Uterus (tissue), 4 donors: ENCODE measurements around the gene SLIT3. TPM values are rescaled to one million over a fixed set of nuclear protein-coding genes. Genes with fewer than 3 reads are reported as not detected.

Experiments used
- DNase-seq, 2 donors: peaks; one replicate each; pipeline ENCODE4 v3.0.0-alpha.2; 2019 to 2020
- H3K27ac ChIP-seq, 2 donors: fragments of 200-600 bp; sonication (generic); 1 replicate in 1 of 2; 2 replicates in 1 of 2; pipeline ENCODE4 v1.5.1; 2016 to 2018
- H3K27me3 ChIP-seq, 2 donors: fragments of 200-600 bp; sonication (generic); one replicate each; pipeline ENCODE4 v1.5.1; 2018 to 2019; ENCODE audit warnings: control low read depth in 1 of 2
- H3K36me3 ChIP-seq, 2 donors: fragments of 200-600 bp; sonication (generic); one replicate each; pipeline ENCODE4 v1.5.1; 2019; ENCODE audit warnings: control low read depth in 1 of 2
- H3K4me1 ChIP-seq, 2 donors: fragments of 200-600 bp; sonication (generic); one replicate each; pipeline ENCODE4 v1.5.1; 2018 to 2019; ENCODE audit warnings: control low read depth in 1 of 2
- H3K4me3 ChIP-seq, 2 donors: fragments of 200-600 bp; sonication (generic); 1 replicate in 1 of 2; 2 replicates in 1 of 2; pipeline ENCODE4 v1.5.1; 2018 to 2019; ENCODE audit warnings: mild to moderate bottlenecking in 1 of 2
- H3K9me3 ChIP-seq, 2 donors: fragments of 200-600 bp; sonication (generic); one replicate each; pipeline ENCODE4 v1.5.1; 2019; ENCODE audit warnings: control low read depth in 1 of 2
- CTCF ChIP-seq, 4 experiments: fragments of 200-600 bp in 2 of 4; fragments of 450-650 bp in 2 of 4; sonication (generic) in 2 of 4; IDR thresholded peaks; one replicate each; pipeline ENCODE4 v1.5.1; 2016 to 2019; ENCODE audit warnings: antibody characterized with exemption in 4 of 4, mild to moderate bottlenecking in 2 of 4, moderate library complexity in 1 of 4
- POLR2A ChIP-seq, 2 donors: fragments of 450-650 bp; IDR thresholded peaks; one replicate each; pipeline ENCODE4 v1.6.1; 2016; ENCODE audit warnings: antibody characterized with exemption in 2 of 2, mild to moderate bottlenecking in 1 of 2, moderate library complexity in 1 of 2
- intact Hi-C: fragments of 100-400 bp; cut with DNase I; formaldehyde crosslinking; loops from one replicate; pipeline ENCODE4 v1.15.1; 2023; ENCODE audit warnings: low total_unique reads
- total RNA-seq, 4 donors: library from RNA; depleted of rRNA in 3 of 4; stranded (reverse); fragments of >200 nt in 3 of 4; gene quantifications; one replicate each; pipeline versions ENCODE4 v1.1.0 to v1.2.4, GENCODE V29; 2014 to 2023
- donor health status: DM: yes; HTN: yes; CAD: no.

SLIT3 gene
- total RNA-seq, 4 donors from 2014 or later = 9.4 to 62.2 (median 28.1) TPM

- TF ChIP-seq POLR2A (IDR thresholded peaks at IDR 0.05) (no peak), CTCF (IDR thresholded peaks at IDR 0.05) (no peak)
- H3K36me3 ChIP-seq = no peaks in the 10 kb centered on the region
- no peaks in the 10 kb centered on the region for H3K27me3 ChIP-seq
- H3K27ac ChIP-seq = no peak overlapping the region
- H3K9me3 ChIP-seq = no peaks in the 10 kb centered on the region
- no peak overlapping the region for H3K4me3 ChIP-seq
- H3K4me1 ChIP-seq = no peaks in the 10 kb centered on the region
- no peak for DNase-seq
- intact Hi-C loops = no loop called here
These were observed 42.5 kb downstream of the SLIT3 start for GRCh38 chr5:169258372-169259000.

- Histone ChIP-seq H3K27me3 (no peaks in the 10 kb centered on the region), H3K4me3 (no peak overlapping the region), H3K27ac (no peak overlapping the region), H3K9me3 (no peaks in the 10 kb centered on the region), H3K4me1 (no peaks in the 10 kb centered on the region), H3K36me3 (no peaks in the 10 kb centered on the region)
- intact Hi-C loops = no loop called here
- TF ChIP-seq CTCF (IDR thresholded peaks at IDR 0.05) (no peak), POLR2A (IDR thresholded peaks at IDR 0.05) (no peak)
- no peak for DNase-seq
These were observed 44.7 kb downstream of the SLIT3 start for GRCh38 chr5:169256191-169256590.

GRCh38 chr5:169253071-169253470 is 47.9 kb downstream of the SLIT3 start:
- TF ChIP-seq POLR2A (IDR thresholded peaks at IDR 0.05) (no peak), CTCF (IDR thresholded peaks at IDR 0.05) (no peak)
- Histone ChIP-seq H3K9me3 (no peaks in the 10 kb centered on the region), H3K4me1 (peaks cover 0 to 2% of the 10 kb centered on the region in 2 donors), H3K36me3 (no peaks in the 10 kb centered on the region), H3K27me3 (no peaks in the 10 kb centered on the region), H3K4me3 (no peak overlapping the region), H3K27ac (no peak overlapping the region)
- intact Hi-C loops = no loop called here
- DNase-seq = no peak

- Histone ChIP-seq H3K9me3 (no peaks in the 10 kb centered on the region), H3K27ac (no peak overlapping the region), H3K27me3 (no peaks in the 10 kb centered on the region), H3K36me3 (no peaks in the 10 kb centered on the region), H3K4me1 (peaks cover 0 to 2% of the 10 kb centered on the region in 2 donors), H3K4me3 (no peak overlapping the region)
- intact Hi-C loops = no loop called here
- TF ChIP-seq CTCF (IDR thresholded peaks at IDR 0.05) = no peak
- no peak for TF ChIP-seq POLR2A (IDR thresholded peaks at IDR 0.05)
- DNase-seq = no peak
These were observed 49.4 kb downstream of the SLIT3 start for GRCh38 chr5:169251333-169252084.

- H3K9me3 ChIP-seq = no peaks in the 10 kb centered on the region
- no peak for TF ChIP-seq CTCF (IDR thresholded peaks at IDR 0.05)
- TF ChIP-seq POLR2A (IDR thresholded peaks at IDR 0.05) = no peak
- no peak overlapping the region for H3K27ac ChIP-seq
- H3K36me3 ChIP-seq = no peaks in the 10 kb centered on the region
- intact Hi-C loops = no loop called here
- H3K4me1 ChIP-seq = peaks cover 0 to 2% of the 10 kb centered on the region in 2 donors
- H3K27me3 ChIP-seq = no peaks in the 10 kb centered on the region
- DNase-seq = no peak
- H3K4me3 ChIP-seq = no peak overlapping the region
These were observed 50.1 kb downstream of the SLIT3 start for GRCh38 chr5:169250887-169251286.
